Hematopoietic multipotent progenitor cell treated with erythropoietin and hydrocortisone succinate and interleukin-3 and kit ligand, for 17 days (in vitro differentiated cells): ENCODE data around the gene PRMT1.

ENCODE experiments used
- DNase-seq: peaks from one replicate; pipeline ENCODE4 v3.0.0-alpha.2; 2015; ENCODE audit warnings: low spot score

PRMT1 gene

DNA sequence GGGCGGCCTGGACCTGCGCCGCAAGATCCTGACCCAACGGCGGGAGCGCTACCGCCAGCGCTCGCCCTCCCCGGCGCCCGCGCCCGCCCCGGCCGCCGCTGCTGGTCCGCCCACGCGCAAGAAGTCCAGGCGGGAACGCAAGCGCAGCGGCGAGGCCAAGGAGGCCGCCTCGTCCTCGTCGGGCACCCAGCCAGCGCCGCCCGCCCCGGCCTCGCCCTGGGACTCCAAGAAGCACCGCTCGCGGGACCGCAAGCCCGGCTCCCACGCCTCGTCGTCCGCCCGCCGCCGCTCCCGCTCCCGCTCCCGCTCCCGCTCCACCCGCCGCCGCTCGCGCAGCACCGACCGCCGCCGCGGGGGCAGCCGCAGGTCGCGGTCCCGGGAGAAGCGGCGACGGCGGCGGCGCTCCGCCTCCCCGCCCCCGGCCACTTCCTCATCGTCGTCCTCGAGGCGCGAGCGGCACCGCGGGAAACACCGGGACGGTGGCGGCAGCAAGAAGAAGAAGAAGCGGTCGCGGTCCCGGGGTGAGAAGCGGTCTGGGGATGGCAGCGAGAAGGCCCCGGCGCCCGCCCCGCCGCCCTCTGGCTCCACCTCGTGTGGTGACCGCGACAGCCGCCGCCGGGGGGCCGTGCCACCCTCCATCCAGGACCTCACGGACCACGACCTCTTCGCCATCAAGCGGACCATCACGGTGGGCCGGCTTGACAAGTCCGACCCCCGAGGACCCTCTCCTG is 25.1 kb upstream of the PRMT1 start:
- DNase-seq, result no peak

DNA sequence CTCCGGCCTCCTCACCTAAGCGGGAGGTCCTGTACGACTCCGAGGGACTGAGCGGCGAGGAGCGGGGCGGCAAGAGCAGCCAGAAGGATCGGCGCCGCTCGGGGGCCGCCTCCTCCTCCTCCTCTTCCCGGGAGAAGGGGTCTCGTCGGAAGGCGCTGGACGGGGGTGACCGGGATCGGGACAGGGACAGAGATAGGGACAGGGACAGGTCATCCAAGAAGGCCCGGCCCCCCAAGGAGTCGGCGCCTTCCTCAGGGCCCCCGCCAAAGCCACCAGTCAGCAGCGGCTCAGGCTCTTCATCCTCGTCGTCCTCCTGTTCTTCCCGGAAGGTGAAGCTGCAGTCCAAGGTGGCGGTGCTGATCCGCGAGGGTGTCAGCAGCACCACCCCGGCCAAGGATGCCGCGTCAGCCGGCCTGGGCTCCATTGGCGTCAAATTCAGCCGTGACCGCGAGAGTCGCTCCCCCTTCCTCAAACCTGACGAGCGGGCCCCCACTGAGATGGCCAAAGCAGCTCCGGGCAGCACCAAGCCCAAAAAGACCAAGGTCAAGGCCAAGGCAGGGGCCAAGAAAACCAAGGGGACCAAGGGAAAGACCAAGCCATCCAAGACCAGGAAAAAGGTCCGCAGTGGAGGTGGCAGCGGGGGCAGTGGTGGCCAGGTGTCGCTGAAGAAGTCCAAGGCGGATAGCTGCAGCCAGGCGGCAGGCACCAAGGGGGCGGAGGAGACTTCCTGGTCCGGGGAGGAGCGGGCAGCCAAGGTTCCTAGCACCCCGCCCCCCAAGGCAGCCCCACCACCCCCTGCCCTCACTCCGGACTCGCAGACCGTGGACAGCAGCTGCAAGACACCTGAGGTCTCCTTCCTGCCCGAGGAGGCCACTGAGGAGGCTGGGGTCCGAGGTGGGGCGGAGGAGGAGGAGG is 24.3 kb upstream of the PRMT1 start:
- DNase-seq, result no peak

DNA sequence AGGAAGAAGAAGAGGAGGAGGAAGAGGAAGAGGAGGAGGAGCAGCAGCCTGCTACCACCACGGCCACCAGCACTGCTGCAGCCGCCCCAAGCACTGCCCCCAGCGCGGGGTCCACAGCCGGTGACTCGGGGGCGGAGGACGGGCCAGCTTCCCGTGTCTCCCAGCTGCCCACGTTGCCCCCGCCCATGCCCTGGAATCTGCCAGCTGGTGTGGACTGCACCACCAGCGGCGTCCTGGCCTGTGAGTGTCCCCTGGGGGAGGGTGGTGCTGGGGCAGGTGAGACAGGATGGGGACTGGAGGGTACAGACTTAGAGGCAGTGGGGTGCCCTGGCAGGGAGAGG is 23.6 kb upstream of the PRMT1 start:
- no peak for DNase-seq

DNA sequence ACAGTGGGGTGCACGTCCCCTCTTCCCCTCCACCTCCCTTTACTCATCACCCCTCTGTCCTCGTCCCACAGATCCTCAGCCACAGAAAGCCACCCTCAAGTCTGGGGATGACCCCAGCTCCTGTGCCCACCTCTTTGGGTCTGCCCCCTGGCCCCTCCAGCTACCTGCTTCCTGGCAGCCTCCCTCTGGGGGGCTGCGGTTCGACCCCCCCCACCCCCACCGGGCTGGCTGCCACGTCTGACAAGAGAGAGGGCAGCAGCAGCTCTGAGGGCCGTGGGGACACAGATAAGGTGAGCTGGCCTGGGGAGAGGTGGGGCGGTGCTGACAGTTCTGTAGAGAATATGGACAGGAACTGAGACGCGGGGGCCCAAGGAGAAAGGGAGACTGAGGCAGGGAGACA is 22.5 kb upstream of the PRMT1 start:
- no peak for DNase-seq

DNA sequence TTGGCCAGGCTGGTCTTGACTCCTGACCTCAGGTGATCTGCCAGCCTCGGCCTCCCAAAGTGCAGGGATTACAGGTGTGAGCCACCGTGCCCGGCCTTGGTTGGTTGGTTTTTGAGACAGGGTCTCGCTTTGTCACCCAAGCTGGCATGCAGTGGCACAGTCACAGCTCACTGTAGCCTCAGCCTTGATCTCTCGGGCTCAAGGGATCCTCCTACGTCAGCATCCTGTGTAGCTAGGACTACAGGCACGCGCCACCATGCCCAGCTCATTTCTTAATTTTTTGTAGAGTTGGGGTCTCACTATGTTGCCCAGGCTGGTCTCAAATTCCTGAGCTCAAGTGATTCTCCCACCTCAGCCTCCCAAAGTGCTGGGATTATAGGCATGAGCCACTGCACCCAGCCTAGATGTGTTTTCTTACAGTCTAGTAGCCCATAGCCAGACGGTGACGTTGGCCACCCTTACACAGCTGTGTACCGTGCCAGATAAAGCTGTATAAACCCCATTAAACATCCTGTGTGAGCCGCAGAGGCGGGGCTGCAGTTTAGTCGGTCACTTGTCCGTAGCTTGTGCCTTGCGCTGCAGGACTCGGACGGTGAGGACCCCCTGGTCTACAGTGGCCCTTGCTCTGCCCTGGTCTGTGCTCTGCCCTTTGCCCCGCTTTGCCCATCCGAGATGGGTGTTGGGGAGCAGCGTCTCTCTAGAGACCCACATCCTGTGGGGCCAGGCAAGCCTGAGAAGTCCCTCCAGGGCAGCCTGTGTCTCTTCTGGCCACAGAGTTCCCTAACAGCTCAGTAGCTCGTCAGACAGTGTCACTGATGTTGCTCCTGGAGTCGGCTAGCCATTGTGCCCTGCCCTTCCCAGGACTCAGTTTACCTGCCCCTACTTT is 21.3 kb upstream of the PRMT1 start:
- no peak for DNase-seq

DNA sequence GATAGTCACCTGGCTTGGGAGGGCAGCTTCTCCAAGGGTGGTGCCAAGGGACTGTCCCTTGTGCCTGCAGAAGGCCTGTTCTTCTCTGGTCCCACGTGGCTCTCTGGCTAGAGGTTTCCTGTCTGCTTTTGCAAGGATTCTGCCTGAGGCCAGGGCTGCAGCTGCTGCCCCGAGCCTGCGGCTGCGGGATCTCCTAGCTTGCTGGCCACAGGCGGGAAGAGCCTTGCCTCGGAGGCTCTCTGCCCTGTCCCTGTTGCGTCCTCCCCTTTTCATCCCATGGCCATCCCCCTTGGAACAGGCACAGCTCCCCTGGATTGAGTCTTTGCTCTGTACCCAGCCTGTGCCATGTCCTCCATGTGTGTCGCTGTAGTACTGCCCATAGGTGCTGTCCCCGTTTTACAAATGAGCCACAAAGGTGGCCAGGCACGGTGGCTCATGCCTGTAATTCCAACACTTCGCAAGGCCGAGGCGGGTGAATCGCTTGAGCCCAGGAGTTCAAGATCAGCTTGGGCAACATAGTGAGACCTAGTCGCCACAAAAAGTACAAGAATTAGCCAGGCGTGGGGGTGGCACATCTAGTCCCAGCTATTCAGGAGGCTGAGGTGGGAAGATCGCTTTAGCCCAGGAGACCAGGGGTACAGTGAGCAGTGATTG is 20.5 kb upstream of the PRMT1 start:
- no peak for DNase-seq

DNA sequence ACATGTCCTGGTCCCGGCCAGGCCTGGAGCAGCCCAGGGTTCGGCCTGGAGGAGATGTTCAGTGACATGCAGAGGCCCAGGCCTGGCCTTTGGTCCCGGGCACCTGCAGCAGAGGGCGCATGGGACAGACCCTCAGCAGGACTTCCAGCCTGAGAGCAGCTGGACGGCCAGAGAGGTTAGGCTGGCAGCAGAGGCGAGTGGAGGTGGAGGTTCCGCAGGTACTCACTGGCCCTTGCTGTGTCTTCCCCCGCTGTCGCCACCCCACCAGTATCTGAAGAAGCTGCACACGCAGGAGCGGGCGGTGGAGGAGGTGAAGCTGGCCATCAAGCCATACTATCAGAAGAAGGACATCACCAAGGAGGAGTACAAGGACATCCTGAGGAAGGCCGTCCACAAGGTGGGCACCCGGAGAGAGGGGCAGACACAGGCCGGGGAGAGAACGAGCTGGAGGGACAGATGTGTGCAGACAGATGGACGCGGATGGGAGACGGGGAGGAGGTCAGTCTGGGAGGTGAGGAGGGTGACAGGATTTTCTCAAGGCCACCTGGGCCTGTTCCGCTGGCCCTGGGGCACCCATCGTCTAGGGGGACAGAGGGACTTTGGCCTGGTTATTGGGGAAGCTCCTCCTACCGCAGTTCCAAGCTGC is 19.5 kb upstream of the PRMT1 start:
- no peak for DNase-seq

DNA sequence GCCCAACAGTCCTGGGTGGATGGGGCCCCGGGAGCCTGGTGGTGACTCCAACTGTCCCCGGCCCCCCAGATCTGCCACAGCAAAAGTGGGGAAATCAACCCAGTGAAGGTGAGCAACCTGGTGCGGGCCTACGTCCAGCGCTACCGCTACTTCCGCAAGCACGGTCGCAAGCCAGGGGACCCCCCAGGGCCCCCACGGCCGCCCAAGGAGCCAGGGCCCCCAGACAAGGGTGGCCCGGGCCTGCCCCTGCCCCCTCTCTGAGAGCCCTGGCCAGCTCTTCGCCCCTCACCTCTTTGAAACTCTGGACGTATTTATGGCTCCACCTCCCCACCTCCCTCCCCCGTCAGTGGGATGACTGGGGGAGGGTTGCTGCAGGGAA is 18.9 kb upstream of the PRMT1 start:
- no peak for DNase-seq

DNA sequence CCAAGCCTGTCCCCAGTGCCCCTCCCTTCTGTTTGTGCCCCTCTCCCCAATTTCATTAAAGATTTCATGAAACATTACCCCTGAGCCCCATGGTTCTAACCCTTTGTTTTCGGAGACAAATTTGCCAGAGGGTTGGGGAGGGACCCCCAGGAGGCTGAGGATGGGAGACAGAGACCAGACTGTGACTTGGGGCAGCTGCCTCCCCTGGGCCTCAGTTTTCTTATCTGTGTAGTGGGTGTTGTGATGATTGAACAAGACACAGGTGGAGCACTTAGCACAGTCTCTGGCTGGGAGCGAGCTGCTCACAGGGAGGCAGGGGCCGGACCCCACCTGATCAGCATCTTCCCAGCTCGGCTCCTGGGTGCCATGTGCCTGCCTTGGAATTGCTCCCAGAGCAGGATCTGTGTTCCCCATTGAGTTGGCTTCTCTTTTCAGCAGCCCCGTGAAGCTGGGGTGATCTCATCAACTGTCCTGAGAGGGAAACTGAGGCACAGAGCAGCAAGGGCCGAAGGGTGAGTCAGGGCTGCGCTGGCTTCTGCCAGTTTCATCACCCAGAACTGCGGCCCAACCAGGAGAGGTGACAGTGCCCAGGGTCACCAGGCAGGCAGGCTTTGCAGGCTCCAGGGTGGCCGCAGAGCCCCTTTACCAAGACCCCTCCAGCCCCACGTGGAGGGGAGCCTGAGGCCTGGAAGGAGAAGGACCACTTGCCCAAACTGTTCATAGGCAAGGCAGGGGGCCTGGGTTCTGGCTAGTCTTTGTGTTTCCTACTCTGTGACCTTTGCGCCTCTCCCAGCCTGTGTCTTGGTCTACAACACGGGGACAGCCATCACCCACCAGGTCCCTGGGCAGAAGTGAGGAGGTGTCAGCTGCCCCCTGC is 18.3 kb upstream of the PRMT1 start:
- no peak for DNase-seq

DNA sequence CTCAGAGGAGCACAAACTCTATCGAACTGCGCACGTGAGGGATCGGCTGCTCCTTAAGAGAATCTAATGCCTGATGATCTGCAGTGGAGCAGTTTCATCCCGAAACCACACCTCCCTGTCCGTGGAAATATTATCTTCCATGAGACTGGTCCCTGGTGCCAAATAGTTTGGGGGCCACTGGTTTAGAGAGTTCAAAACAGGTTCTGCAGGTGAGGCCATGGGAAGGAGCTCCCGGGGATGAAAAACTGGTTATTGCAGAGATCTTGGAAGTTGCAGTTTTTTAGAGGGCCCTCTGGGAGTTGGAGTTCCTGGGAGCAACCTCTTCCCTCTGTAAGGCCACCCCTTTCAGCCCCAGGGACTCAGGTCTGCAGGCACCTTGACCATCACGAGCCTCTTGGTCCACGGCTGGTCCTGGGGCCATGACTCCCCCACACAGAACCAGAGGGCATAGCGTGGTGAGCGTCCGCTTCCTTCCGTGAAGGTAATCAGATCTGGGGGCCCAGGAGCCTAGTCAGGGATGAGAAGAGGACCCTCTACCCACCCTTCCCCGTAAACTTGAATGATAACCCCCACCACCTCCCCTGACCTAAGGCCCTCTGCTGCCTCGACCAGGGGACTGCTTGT is 16.6 kb upstream of the PRMT1 start:
- DNase-seq, result no peak

DNA sequence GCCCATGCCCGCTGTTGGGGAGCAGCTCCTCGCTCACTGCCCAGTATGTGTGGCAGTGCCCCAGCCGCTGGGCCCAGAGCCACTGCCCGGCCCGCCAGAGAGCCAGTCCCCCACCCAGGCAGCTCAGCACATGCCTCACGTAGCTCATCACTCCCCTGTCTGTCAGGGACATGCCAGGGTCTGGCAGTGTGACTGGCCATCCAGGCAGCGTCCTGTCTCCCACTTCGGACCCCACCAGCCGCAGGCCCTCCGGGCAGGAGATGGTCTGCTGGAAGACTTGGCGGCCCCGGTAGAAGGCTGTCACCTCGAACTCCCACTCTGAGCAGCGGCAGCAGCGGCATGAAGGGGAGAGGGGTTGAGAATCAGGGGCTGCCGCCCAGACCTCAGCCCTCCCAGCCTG is 15.1 kb upstream of the PRMT1 start:
- DNase-seq, result no peak

DNA sequence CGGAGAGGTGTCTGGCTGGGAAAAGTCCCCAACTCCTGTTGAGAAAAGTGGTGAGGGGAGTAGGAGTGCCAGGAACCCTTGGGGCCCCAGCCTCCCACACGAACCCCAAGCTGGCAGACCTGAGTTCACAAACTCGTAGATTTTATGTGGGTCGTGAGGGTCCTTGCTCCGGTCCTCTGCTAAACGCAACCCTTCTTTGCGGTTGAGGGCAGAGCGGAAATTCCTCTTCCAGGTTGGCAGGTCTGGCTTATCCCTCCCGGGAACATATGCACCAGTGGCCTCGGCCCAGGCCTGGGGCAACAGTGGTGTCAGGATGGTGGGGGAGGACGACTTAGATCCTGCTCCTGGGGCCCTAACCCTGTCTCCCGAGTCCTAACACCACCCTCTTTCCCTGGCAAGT is 13.8 kb upstream of the PRMT1 start:
- DNase-seq, result no peak

DNA sequence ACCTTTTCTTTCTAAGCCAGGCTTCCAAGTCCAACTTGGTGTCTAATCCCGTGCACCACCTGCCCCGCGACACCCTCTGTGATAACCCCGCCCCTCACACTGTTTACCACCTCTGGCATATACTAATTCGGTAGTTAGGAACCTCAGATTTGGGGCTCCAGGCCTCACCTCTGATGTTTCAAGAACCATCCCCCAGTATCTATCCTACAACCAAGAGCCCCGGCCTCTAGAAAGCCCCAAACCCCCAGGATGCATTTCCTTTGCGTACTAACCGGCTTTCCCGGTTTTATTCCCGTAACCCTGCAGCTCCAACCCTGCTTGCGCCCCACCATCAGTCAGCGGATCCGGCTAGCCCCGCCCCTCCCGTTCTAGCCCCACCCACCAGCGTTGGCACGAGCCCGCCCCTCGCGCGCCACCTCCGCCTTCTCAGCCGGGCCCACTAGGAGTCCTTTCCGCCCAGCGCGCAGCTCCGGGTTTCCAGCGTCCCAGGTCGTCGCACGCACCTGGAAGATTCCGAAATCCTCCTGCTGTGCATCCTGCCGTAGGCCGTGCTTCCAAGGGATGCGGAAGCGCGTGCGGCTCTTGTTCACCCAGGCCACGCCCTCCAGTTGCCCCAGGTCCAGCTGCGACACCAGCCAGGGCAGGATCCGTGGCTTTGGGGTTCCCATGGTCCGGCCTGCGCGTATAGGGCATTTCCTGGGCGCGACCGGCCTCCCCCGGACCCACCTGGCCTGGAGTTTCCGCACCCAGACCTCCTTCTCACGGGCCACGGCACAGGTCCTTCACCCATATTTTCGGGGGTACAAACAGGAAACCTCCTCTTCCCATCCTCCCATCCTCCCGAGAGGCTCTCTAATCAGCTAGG is 12.7 kb upstream of the PRMT1 start:
- DNase-seq, result peak; percentile 90

DNA sequence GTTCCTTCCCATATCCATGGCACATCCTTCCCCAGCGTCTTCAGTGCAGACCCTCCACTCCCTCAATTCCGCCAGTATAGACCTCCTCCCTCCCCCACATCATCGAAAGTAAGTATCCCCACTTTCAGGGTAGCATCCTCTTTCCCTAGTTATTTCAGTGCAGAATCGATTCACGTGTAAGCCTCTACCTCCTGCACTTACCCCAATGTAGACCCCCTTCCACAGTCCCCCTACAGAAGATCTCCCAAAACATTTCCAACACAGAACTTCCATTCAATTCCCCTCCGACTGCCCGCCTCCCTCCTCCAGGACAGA is 12.1 kb upstream of the PRMT1 start:
- DNase-seq, result no peak

DNA sequence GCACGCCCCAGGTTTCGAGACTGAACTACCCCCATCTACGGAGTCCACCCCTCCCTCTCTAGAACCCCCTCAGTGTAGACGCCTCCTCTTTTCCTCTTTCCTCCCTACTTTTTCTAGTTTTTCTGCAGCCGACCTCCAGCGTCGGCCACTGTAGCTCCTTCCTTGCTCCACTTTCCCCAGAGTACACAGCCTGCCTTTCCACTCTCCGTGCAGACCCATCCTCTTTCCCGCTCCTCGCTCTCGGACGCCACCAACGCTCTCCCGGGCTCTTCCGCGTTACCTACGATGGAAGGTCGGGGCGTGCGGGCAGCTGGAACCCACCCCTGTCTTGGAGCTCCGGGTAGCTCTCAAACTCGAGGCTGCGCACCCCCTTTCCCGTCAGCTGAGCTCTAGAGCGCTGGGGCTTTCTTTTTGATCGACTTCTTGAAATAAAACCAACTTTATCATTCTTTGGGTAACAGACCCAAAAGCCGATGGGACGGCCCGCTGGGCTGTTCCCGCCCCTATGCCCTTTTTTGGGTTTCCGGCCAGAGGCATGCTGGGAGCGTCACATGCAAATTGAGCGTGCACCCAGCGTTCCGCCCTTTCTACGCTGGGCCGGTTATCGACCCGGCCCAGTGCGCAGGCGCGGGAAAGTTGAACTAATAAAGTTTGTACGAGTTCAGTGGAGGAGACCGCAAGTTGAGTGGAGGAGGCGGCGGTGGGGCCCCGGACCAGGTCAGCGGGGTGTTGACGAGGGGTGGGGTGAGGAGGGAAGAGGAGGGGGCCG is 11.5 kb upstream of the PRMT1 start, which contains the start of the genes BCL2L12 and IRF3:
BCL2L12 (plus strand) TSS at position 583 of the 769 bp plus-strand sequence. CDS start 760 bp downstream, outside the sequence.
IRF3 (minus strand) TSS at position 507 of the 769 bp plus-strand sequence. CDS start 1,019 bp downstream, outside the sequence.
- peak; percentile 99 for DNase-seq

DNA sequence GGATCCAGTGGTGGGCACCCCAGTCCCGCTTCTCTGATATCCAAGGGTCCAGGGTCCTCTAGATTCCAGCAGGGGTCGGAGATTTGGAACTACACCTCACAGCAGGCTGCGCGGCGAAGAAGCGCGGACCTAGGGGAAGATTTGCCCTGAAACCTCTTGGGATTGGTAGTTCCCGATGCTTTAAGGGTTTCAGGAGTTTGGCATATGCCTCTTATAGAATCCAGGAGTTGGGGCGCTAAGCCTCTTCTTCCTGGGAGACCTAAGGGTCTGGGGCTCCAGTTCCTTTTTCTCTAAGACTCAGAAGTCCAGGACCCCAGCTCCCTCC is 11.0 kb upstream of the PRMT1 start:
- no peak for DNase-seq

DNA sequence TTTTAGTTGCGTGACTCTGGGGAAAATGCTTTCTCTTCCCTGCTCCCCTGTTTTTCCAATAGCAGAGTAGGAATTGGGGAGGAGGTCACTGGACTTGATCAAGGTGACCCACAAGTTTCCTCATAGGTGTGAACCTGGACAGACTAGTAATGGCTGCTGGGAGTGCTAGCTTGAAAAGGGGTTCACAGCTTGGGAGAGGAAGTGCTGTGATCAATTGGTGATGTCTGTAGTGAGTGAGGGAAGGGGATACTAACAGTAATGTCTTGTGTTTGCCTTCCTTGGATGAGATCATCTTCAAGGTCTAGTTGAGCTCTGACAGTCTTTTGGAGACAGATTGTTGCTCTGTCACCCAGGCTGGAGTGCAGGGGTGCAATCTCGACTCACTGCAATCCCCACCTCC is 9.6 kb upstream of the PRMT1 start:
- DNase-seq, result no peak

DNA sequence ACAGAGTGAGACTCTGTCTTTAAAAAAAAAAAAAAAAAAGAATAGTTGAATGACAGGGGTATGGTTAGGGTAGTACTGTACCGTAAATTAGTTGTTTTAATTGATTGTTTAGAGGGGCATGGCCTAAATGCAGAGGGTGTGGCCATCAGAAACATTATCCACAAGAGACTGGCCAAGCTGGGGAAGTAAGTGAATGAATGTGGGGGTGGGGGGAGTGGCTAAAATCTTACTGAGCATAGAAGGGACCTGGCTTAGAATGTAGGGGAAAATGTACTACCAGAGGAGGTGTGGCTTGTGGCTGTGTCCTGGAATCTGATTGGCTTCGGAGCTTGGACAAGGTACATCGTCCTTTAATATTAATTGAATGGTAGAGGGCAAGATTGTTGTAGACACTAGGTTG is 7.6 kb upstream of the PRMT1 start:
- no peak for DNase-seq
